KMS-11 (cell line): ENCODE results near the gene RMI1.
"Not testable (repeated sequence)": the region's sequence is repeated elsewhere in the genome, so short reads cannot be mapped to it uniquely, and the experiment has no call there.

ENCODE experiments used
- H2AFZ ChIP-seq: fragments of 200-600 bp; sonication (generic); 2 replicates; pipeline ENCODE4 v1.6.1; 2016; ENCODE audit warnings: antibody characterized with exemption, mixed run types, low read depth
- H3K27ac ChIP-seq: fragments of 200-600 bp; sonication (generic); 2 replicates; pipeline ENCODE4 v1.6.1; 2016; ENCODE audit warnings: mild to moderate bottlenecking, mixed run types
- H3K27me3 ChIP-seq: fragments of 200-600 bp; sonication (generic); 2 replicates; pipeline ENCODE4 v1.6.1; 2017; ENCODE audit warnings: mild to moderate bottlenecking, low read depth, mixed run types, moderate library complexity; ENCODE audit not compliant: insufficient read depth
- H3K36me3 ChIP-seq: fragments of 200-600 bp; sonication (generic); 2 replicates; pipeline ENCODE4 v1.6.1; 2017; ENCODE audit warnings: mild to moderate bottlenecking, mixed run types; ENCODE audit not compliant: insufficient read depth
- H3K4me1 ChIP-seq: fragments of 200-600 bp; sonication (generic); 2 replicates; pipeline ENCODE4 v1.6.1; 2016; ENCODE audit warnings: mild to moderate bottlenecking, low read depth, mixed run types; ENCODE audit not compliant: poor library complexity, severe bottlenecking
- H3K4me2 ChIP-seq: fragments of 200-600 bp; sonication (generic); 2 replicates; pipeline ENCODE4 v1.7.0; 2016; ENCODE audit warnings: mild to moderate bottlenecking, mixed run types
- H3K4me3 ChIP-seq: fragments of 200-600 bp; sonication (generic); IDR thresholded peaks from 2 replicates; pipeline ENCODE4 v1.6.1; 2017; ENCODE audit warnings: low read depth, low read length, mixed read lengths; ENCODE audit not compliant: insufficient read depth
- H3K79me2 ChIP-seq: fragments of 200-600 bp; sonication (generic); 2 replicates; pipeline ENCODE4 v1.6.1; 2016; ENCODE audit warnings: low read depth, mixed run types; ENCODE audit not compliant: insufficient read depth
- H3K9ac ChIP-seq: fragments of 200-600 bp; sonication (generic); 2 replicates; pipeline ENCODE4 v1.6.1; 2016; ENCODE audit warnings: mild to moderate bottlenecking, mixed run types
- H4K20me1 ChIP-seq: fragments of 200-600 bp; sonication (generic); 2 replicates; pipeline ENCODE4 v1.6.1; 2016; ENCODE audit warnings: mild to moderate bottlenecking, mixed run types; ENCODE audit not compliant: insufficient read depth
- TF ChIP-seq, protein P1 (sequence below): fragments of 200-600 bp; sonication (generic); conservative IDR thresholded peaks from 2 replicates; pipeline ENCODE4 v1.6.1; 2017; ENCODE audit warnings: low read depth, mild to moderate bottlenecking, antibody characterized with exemption, low read length, moderate library complexity, mixed read lengths

The RMI1 gene

DNA sequence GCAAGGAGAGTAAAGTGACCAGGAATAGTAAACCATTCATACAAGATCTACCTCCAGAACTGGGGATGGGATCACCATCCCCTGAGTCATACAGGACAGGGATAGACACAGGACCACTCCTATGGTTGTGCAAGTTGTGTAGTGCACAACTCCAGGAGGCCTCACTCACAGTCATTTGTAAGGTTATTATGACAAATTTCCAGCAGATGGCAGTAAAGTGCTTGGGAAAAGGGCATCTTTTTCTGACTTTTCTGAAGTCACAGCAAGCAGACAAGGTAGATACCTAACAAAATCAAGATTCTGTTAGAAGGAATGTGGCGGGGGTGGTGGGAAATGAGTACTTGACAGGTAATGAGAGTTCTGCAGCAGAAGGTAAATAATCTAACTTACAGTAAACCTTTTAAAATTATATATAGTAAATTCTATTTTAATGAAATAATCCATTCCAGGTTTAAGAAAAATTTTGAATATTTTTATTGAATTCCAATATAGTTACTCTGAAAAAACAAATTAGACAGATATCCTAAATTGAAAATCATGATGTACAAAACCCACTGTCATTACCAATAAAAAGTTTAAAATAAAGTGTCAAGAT, 42.6 kb upstream of the RMI1 start:
- Histone ChIP-seq H3K4me2 (no peak overlapping the region), H3K4me1 (no peaks in the 10 kb centered on the region), H3K4me3 (no peak overlapping the region), H2AFZ (no peak overlapping the region), H3K27ac (no peak overlapping the region), H3K36me3 (no peaks in the 10 kb centered on the region), H3K9ac (no peak overlapping the region), H3K27me3 (no peaks in the 10 kb centered on the region), H3K79me2 (no peaks in the 10 kb centered on the region), H4K20me1 (no peaks in the 10 kb centered on the region)
- TF ChIP-seq, protein P1, sequence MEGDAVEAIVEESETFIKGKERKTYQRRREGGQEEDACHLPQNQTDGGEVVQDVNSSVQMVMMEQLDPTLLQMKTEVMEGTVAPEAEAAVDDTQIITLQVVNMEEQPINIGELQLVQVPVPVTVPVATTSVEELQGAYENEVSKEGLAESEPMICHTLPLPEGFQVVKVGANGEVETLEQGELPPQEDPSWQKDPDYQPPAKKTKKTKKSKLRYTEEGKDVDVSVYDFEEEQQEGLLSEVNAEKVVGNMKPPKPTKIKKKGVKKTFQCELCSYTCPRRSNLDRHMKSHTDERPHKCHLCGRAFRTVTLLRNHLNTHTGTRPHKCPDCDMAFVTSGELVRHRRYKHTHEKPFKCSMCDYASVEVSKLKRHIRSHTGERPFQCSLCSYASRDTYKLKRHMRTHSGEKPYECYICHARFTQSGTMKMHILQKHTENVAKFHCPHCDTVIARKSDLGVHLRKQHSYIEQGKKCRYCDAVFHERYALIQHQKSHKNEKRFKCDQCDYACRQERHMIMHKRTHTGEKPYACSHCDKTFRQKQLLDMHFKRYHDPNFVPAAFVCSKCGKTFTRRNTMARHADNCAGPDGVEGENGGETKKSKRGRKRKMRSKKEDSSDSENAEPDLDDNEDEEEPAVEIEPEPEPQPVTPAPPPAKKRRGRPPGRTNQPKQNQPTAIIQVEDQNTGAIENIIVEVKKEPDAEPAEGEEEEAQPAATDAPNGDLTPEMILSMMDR = peak; percentile 76

DNA sequence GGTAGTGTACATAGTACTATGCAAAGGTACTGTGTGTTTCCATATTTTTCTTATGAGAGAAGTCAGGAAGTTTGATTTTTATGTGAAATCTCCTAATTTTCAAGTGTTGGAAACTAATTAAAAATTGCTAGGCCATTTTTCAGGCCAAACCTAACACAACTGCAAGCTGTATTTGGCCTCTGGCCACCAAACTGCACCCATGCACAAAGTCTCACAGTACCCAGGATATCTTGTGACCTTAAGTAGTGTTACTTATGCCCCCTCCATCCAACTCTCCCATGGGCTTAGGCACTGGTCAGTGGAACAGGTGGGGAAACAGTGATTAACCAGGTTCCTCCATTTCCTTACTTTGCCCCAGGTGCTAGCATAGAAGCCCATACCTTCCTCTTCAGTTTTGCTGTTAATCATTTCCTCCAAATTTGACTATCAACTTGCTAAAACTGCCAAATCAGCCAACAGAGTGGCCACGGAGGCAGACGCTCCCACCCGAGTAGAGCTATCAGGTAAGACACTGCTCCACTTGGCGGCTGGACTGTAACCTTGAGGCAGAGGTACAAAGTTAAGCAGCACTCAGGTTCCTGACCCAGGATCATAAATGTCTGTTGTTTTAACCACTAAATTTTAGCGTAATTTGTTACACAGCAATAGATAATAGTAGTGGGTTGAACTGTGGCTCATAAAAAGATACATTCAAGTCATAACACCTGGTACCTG, 39.9 kb upstream of the RMI1 start:
- no peak overlapping the region for H3K9ac ChIP-seq
- no peaks in the 10 kb centered on the region for H3K4me1 ChIP-seq
- no peak overlapping the region for H3K4me3 ChIP-seq
- no peaks in the 10 kb centered on the region for H3K36me3 ChIP-seq
- H3K79me2 ChIP-seq = no peaks in the 10 kb centered on the region
- no peak overlapping the region for H3K27ac ChIP-seq
- H2AFZ ChIP-seq = no peak overlapping the region
- TF ChIP-seq, protein P1 = no peak
- H4K20me1 ChIP-seq = no peaks in the 10 kb centered on the region
- H3K27me3 ChIP-seq = no peaks in the 10 kb centered on the region
- H3K4me2 ChIP-seq = no peak overlapping the region

DNA sequence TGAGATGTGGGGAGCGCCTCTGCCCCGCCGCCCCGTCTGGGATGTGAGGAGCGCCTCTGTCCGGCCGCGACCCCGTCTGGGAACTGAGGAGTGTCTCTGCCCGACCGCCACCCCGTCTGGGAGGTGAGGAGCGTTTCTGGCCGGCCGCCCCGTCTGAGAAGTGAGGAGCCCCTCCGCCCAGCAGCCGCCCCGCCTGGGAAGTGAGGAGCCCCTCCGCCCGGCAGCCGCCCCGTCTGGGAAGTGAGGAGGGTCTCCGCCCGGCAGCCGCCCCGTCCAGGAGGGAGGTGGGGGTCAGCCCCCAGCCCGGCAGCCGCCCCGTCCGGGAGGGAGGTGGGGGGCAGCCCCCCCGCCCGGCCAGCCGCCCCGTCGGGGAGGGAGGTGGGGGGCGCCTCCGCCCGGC, 32.5 kb upstream of the RMI1 start:
- H3K27me3 ChIP-seq, H3K4me3 ChIP-seq, H3K4me1 ChIP-seq, H3K79me2 ChIP-seq, H3K36me3 ChIP-seq, H3K27ac ChIP-seq, H3K9ac ChIP-seq, H4K20me1 ChIP-seq, H3K4me2 ChIP-seq, H2AFZ ChIP-seq: not testable (repeated sequence)

DNA sequence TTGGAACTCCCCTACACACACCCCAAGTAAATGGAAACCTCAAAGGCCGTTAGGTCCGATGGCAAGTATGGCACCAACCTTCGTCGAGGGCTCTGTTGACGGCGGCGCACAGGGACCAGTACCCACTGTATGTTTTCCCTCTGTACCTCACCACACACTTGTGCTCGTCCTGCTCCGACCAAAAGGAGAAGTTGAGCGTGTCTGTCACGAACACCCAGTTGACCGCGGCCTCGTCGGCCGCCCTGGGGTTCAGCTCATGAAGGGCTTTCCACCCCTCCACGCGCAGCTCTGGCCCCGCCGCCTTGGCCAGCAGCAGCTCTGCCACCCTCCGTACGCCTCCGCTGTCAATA, 24.5 kb upstream of the RMI1 start:
- Histone ChIP-seq H3K9ac (peak overlapping the region; percentile 58), H3K4me1 (no peaks in the 10 kb centered on the region), H3K27ac (peak overlapping the region; percentile 48)

More for the DNA sequence above, 24.5 kb upstream of the RMI1 start:
- Histone ChIP-seq H3K79me2 (no peaks in the 10 kb centered on the region), H3K4me2 (peak overlapping the region; percentile 24; the same call in 1 of the 2 replicates), H3K4me3 (no peak overlapping the region), H3K27me3 (no peaks in the 10 kb centered on the region), H4K20me1 (no peaks in the 10 kb centered on the region), H3K36me3 (no peaks in the 10 kb centered on the region), H2AFZ (peak overlapping the region; percentile 64)
- TF ChIP-seq, protein P1 = no peak
